GM21360 (cell line): ENCODE data around the gene GPANK1.

Source experiments
- ATAC-seq: cut with Tn5 transposase; IDR thresholded peaks from one replicate; pipeline ENCODE4 v1.9.1; 2021; ENCODE audit warnings: mild to moderate bottlenecking, moderate library complexity; ENCODE audit not compliant: unreplicated experiment

The GPANK1 gene

DNA sequence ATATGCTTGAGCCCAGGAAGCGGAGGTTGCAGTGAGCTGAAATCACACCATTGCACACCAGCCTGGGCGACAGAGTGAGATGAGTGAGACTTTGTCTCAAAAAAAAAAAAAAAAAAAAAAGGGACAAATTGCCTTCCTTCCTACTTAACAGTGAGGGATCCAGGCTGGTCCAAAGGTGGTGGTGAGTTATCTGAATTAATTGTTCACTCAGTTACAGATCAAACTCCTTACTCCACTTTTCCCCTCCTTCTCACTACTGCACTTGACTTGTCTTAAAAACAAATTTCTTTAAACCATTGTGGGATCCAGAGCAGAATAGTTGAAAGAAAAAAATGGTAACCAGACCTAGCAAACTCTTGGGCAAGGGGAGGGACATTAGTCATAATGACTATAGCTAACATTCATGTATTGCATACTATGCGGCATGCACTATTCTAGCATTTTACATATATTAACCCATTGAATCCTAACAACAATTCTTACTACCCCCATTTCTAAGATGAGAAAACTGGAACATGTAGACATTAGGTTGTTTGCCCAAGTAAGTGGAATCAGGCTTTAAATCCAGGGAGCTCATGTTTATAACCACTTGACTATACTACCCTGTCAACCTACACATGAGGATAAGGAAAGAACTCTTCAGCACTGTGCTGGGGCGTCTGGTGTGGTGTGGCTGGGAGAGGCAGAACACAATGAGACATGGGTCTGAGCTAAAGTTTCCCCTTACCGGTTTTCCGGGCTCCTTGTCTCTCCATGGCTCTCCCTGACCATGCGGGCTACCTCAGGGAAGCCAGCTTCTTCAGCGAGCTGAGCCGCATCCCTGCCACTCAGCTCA lies 1.5 kb downstream of the GPANK1 start:
- no peak for ATAC-seq

DNA sequence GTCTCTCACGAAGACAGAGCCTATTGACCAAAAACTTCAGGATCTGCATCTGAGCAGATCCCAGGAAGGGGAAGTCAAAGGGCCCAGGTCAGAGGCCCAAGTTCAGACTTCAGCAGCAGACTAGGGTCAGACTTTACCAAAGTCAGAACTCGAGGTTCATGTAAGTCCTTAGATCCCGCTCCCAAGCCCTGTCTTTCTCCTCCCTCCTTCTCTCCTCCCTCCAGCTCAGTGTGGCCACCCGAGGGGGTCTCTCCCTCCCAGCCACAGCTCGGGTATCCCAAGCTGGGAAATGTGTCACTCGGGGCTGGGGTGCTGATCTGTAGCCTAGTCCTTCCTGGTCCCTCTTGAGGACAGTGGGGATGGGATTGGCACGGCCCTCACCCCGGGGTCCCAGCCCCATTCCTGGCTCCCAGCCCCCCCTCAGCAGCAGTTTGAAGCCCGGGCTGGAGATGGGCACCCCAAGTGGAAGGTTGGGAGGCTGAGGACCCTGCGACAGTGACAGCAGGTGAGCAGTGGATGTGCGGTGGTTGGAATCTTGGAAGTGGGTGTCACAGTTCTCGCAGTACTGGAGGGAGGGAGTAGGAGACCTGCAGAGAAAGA lies 2.6 kb downstream of the GPANK1 start:
- ATAC-seq, result no peak

DNA sequence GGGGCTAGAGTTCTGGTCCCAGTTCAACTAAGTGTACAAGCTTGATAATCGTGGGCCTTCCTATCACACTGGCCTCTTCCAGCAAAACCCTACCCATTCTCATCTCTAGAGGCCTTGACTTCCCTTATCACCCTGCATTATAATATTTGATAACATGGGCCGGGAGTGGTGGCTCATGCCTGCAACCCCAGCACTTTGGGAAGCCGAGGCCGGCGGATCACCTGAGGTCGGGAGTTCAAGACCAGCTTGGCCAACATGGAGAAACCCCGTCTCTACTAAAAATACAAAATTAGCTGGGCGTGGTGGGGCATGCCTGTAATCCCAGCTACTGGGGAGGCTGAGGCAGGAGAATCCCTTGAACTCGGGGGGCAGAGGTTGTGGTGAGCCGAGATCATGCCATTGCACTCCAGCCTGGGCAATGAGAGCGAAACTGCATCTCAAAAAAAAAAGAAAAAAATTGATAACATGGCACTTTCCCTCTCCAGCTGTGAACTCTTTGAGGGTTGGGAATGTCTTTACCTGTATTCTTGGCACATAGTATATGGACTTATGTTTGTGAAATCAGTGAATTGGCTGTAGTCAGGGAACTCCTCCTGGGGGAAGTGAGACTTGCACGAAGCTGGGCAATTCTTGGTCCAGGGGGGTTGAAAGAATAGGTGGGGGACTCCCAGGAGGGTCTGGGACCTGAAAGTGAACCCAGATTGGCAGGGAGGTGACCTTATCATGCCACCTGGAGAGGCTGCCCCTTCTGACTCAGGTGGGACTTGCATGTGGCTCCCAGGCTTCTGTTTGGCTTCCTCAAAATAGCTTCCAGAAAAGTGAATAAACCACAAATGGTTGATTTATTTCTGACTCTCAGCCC lies 3.3 kb downstream of the GPANK1 start:
- ATAC-seq, result no peak

DNA sequence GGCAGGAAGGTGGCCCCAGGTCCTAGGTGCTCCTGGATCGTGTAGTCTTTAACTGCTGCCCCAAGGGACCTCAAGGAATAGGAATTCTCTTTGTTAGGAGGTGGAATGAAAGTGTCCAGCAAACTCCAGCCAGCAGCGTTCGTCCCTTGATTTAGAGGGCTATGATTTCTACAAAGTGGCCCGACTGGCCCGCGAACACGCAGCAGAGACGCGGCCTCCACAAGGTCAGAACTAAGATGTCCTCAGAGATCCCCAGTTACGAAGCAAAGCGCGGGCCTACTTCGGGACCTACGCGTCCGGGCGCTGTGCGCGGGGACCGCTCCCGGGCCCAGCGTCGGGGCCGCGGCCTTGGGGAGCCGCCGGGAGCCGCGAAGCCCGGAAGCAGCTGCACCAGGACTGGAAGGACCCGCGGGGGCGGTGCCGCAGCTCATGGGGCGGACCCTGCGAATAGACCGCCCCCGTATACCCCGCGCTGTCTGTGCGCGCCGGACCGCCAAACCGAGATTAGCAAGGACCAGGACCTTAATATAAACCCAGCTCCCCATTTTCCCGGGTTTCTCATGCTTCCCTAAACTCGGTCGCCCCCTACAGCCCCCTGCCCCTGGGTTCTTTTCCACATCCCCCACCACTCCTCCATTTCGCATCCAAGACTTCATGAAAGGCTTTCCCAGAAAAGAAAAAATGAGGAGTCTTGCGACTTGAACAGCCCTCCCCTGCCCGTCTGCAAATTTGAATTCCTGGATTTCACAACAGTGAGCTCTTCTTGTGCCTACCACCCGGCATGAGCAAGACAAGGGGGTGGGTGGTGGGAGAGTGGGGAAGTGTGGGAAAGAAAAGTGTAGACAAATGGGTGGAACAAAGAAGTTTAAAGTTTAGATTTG lies 4.2 kb downstream of the GPANK1 start, which contains the start of gene C6orf47:
Gene C6orf47 (minus strand): TSS at position 398 of the 881 bp plus-strand sequence. CDS start 831 bp downstream, outside the sequence.
- ATAC-seq, result no peak

DNA sequence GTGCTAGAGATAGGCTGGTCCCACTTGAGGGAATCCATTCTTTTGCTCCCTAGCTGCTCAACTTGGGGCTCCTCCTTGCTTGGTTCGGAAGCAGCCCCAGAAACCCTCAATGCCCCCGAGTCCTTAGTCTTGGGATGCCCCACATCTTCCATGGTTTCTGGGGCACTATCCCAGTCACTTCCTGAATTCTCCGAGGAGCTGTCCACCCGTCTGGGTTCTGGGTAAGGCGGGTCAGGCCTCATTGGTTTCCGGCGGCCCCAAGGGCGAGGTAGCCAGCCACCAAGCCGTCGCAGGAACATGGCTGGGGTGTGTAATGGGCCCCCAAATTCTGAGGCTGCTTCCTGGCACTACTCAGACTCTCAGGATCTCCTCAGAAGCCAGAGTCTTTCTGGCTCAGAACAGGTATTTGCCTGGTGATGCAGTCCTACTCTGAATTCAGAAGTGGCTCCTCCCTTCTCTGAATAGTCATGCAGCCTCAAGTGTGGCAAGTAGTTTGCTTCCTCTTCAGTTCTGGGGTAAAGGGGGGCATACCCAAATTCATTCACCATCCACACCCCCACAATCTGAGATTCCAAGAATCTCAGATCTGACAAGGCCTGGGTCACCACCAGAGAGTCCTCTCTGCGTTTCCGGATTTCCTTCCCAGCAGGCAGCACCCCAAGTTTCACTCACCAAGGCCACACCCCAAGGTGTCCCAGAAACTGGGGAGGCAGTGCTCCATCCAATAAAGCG lies 5.0 kb downstream of the GPANK1 start:
- ATAC-seq, result no peak

DNA sequence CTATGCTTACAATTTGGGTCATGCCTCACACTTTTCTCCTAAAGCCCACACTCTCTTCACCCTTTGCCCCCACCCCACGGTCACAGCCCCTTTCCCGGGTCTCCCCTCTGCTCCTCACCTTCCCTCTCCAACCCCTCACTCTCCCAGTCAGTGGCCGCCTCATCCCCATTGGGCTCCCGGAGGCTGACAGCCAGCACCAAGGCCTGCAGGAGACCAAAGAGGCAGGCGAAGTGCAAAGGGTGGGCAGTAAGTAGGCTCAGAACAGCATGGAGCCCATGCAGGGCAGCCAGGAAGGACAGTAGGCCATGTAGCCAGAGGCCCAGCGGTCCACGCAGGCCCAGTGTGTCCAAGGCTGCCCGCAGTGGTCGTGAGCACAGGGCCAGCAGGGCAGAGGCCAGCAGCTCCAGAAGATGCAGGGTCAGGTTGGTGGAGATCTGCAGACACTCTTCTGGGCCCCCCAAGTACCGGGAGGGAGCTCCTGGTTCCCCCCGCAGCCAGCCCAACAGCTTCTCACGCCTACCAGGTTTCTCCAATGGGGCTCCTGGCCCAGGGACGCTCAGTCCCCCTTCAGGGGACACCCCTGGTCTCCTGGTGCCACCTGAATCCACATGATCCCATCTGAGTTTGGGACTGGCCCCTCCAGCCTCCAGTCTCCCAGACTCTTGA lies 5.7 kb downstream of the GPANK1 start:
- ATAC-seq, result no peak

DNA sequence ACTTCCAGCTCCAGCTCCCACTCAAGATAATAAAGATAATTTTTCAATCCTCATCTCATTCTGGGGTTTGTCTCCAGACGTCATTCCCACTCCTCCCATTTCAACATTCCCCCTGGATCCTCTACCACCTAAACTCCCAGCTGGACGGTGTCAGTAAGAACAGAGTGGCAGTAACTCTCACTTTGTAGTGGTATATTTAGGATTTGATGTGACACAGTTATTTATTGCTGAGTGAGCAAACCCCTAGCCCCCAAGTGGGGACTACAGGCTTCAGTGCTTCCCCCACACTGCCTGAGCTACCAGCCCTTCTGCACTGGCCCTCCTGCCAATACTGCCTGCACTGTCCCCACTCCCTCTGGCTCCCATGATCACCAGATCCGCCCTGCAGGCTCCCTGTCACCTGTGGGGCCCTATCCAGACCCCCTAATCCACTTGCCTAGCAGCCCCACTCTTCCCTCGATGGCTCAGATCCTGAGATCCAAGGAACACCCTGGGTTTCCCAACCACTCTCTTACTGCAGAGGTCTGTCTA lies 6.6 kb downstream of the GPANK1 start:
- ATAC-seq, result no peak

DNA sequence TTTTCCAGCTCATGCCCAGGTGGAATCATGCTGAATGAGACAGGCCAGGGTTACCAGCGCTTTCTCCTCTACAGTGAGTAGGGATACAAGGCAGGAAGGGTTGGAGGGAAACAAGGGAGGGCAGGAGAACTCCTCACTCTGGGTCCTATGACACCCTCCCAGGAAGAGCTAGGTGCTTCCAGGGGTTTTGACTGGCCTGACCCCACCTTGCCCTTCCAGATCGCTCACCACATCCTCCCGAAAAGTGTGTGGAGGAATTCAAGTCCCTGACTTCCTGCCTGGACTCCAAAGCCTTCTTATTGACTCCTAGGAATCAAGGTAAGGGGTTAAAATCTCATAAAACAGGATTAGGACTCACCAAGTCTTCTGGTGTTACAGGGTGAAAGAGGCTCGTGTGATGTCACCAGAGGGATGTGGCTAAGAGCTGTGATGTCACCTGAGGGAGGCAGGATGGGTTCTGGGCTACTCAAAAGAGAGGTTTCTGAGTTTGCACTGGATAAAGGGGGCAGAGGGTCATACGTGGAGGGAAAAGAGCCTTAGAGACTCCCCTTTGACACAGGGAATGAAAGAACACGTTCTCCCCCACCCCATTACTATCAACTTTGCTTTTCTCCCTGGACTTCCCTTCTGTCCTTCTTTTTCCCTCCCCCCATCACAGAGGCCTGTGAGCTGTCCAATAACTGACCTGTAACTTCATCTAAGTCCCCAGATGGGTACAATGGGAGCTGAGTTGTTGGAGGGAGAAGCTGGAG lies 7.2 kb downstream of the GPANK1 start:
- ATAC-seq, result no peak

DNA sequence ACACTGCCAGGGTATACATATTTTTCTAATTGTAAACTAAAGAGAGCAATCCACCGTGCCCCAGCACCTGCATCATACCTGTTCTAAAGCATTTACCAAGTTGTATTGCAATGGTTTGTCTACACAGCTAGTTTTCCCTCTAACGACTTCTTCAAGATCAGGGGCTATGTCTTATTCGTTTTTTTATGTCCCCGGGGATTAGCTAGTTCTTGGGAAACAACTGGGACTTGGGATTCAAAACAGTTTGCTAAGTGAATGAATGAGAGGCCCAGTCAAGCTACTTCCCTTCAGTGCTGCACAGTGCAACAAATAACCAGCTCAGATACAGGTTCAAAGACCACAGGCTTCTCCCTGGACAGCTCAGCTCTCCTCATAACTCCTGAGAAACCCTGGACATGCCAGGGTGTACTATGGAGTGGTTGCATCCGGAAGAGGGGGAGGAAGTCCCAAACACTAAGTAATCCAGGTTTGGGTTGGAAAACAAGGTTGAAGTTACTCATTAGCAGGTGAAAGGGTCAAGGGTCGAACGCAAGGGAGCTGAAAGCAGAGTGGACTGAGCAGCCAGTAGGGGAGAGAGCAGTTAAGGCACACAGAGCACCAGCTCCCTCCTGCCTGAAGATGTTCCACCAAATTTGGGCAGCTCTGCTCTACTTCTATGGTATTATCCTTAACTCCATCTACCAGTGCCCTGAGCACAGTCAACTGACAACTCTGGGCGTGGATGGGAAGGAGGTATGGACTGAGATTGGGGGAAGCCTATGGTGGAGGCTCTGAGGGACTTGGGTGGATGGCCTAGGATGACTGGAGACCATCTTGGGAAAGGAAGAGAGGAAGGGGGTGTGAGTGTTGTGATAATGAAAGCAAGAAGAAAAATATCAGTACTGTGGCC lies 9.2 kb downstream of the GPANK1 start, which contains the start of gene APOM:
Gene APOM (plus strand): TSS at position 546 of the 889 bp plus-strand sequence. CDS start 73 bp downstream, at position 619.
- no peak for ATAC-seq

DNA sequence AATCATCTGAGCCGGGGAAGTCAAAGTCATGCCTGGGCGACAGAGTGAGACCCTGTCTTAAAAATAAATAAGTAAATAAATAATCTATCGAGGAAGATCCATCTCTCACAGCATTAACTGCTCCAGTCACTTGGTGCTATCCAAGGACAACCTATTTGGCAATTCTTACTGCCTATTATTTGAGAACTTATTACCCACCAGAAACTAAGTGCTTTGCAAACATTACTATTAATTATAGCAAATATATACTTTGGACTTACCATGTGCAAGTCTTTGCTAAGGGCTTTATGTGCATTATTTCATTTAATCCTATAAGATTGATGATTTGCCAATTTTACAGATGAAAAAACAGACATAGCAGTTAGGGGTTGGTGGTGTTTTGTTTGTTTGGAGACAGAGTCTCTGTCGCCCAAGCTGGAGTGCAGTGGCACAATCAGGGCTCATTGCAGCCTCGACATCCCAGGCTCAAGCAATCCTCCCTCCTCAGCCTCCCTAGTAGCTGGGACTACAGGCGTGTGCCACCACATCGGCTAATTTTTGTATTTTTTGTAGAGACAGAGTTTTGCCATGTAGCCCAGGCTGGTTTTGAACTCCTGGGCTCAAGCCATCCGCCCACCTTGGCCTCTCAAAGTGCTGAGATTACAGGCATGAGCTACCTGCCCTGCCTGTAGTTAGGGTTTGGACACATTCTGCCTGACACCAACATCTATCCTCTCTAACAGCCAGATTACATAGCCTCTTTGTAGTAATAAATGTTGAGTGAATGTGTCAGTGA lies 10.0 kb downstream of the GPANK1 start:
- no peak for ATAC-seq

DNA sequence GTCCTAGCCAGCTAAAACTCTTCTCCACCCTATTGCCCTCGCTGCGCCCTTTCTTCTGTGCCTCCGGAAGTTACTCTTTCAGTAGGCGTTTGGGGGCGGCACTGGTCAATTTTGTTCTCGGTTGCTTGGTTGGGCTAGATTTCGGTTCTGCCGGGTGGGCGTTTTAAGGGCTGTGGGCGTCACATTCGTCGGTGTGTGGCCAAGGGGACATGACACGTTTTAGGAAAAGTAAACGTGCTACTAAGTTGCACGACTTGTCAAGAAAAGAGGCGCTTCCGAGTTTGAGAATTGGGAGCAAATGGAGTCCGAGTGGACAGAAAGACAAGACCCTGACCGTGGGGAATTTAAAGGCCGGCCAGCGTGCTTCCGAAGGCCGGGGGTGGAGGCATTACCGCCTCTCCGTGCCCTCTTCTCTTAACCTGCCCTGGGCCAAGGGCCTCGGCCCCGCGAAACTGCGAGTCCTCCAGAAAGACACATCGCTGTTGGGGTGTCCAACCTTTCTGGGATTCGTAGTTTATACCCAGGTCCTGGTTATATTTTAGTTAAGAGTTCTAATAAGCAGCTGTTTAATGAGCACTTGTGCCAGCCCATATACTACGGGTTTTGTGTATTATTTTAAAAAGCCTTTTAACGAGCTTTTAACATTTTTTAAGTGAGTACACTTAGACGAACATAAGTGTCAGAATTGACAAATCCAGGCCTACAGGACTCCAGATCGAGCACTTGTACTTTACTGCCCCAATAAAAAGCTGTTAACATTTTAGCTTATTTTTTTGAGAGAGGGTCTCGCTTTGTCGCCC lies 11.7 kb downstream of the GPANK1 start:
- peak; percentile 56 for ATAC-seq

DNA sequence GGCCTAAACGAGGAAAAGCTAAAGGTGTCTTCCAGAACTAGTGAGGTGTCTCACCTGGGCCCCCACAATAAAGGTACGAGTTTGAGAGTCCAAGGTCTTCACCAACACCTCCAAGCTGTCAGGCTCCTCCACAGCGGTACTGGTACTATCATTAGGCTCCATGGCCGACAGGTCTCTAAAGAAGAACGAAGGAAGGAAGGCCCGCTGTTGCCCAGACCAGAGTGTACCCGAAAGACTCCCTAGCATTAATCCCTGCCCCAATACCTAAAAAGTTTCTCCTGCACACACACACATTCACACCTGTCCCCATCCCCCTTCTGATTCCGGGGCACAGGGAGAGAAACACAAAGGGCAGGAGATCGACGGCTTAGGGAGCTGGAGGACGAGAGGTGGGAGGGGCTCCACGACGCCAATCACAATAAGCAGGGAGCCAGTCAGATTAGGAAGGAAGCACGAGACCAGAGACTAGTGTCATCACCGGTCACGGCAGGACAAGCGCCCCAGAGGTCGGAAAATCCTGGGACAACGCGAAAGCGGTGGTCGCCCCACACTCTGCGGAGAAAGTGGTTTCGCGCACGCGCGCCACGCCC lies 13.1 kb downstream of the GPANK1 start:
- ATAC-seq, result peak; percentile 27

DNA sequence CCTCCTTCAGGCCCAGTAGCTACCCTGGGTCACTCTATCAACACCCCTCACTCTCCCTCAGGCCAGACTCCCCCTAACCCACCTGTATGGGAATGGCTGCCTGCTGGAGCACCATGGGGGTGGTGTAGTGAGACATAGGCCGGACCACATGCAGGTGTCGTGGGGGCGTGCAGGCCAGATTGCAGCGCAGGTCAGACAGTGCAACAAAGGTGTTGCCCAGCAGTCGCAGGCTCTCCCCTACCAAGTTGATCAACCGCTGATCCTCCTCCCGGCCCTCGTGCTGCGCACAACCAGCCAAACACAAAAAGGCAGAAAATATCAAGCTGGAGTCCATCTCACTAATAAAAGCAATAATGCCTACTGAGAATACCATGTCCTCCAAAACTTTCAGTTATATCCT lies 19.5 kb downstream of the GPANK1 start:
- no peak for ATAC-seq

DNA sequence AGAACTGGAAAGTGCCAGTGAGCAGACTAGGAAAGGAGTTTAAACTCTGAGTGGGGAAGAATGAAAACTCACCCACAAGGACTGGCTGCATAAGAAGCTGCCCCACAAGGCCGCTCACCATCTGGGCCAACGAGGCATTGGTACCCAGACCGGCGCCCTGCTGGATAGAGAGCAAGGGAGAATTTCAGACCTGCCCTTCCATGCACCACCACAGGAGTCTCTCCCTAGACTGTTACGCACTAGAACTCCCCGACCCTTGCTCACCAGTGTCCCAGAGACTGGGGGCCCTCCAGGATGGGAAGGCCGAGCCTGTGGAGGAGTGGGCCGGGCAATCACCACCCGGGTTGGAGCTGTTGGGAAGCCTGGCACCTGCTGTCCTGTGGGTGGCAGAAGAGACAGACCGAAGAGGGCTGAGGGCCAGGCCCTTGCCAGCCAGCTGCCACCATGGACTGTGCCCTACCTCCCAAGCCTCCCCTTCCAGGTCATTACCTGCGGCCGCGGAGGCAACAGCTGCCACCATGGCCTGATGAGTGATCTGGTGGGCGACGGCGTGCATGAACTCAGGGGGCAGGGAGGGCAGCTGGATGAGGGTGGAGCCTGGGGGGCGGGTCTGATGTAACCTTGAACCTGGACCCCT lies 20.9 kb downstream of the GPANK1 start:
- ATAC-seq, result no peak
